Hepatocyte (in vitro differentiated cells): ENCODE measurements around the gene HPX. TPM values are rescaled to one million over a fixed set of nuclear protein-coding genes. Genes with fewer than 3 reads are reported as not detected.
A peak's percentile ranks its signal among the peaks of the same experiment; 100 is the strongest.

Experiments
- DNase-seq: peaks from one replicate; pipeline ENCODE4 v3.0.0-alpha.2; 2016; ENCODE audit warnings: low spot score
- H2AFZ ChIP-seq: fragments of 200-600 bp; sonication (generic); 2 replicates; pipeline ENCODE4 v1.6.0; 2016; ENCODE audit warnings: antibody characterized with exemption, mild to moderate bottlenecking
- H3K27ac ChIP-seq: fragments of 200-600 bp; sonication (generic); 2 replicates; pipeline ENCODE4 v1.5.1; 2016; ENCODE audit warnings: mild to moderate bottlenecking
- H3K27me3 ChIP-seq: fragments of 200-600 bp; sonication (generic); 2 replicates; pipeline ENCODE4 v1.6.1; 2016
- H3K36me3 ChIP-seq: fragments of 200-600 bp; sonication (generic); replicated peaks from 2 replicates; pipeline ENCODE4 v1.5.1; 2016; ENCODE audit warnings: low read depth; ENCODE audit not compliant: insufficient read depth
- H3K4me1 ChIP-seq: fragments of 200-600 bp; sonication (generic); 2 replicates; pipeline ENCODE4 v1.5.1; 2016; ENCODE audit warnings: mild to moderate bottlenecking, moderate library complexity; ENCODE audit not compliant: insufficient read depth
- H3K4me2 ChIP-seq: fragments of 200-600 bp; sonication (generic); 2 replicates; pipeline ENCODE4 v1.6.0; 2016
- H3K4me3 ChIP-seq: fragments of 200-600 bp; sonication (generic); 2 replicates; pipeline ENCODE4 v1.5.1; 2016; ENCODE audit warnings: mild to moderate bottlenecking
- H3K79me2 ChIP-seq: fragments of 200-600 bp; sonication (generic); 2 replicates; pipeline ENCODE4 v1.6.0; 2017; ENCODE audit warnings: mild to moderate bottlenecking
- H3K9me2 ChIP-seq: fragments of 200-600 bp; sonication (generic); replicated peaks from 2 replicates; pipeline ENCODE4 v1.6.0; 2017; ENCODE audit warnings: mild to moderate bottlenecking; ENCODE audit not compliant: insufficient read depth
- H3K9me3 ChIP-seq: fragments of 200-600 bp; sonication (generic); 2 replicates; pipeline ENCODE4 v1.5.1; 2016; ENCODE audit warnings: low read depth, mild to moderate bottlenecking
- H4K20me1 ChIP-seq: fragments of 200-600 bp; sonication (generic); 2 replicates; pipeline ENCODE4 v1.6.0; 2016; ENCODE audit warnings: mild to moderate bottlenecking; ENCODE audit not compliant: insufficient read depth, poor library complexity, severe bottlenecking
- CTCF ChIP-seq: fragments of 200-600 bp; sonication (generic); IDR thresholded peaks from 2 replicates; pipeline ENCODE4 v1.5.1; 2016; ENCODE audit warnings: antibody characterized with exemption, mild to moderate bottlenecking; ENCODE audit not compliant: poor library complexity
- EZH2 ChIP-seq: fragments of 200-600 bp; sonication (generic); IDR thresholded peaks from 2 replicates; pipeline ENCODE4 v1.6.1; 2016; ENCODE audit warnings: antibody characterized with exemption, mild to moderate bottlenecking, borderline replicate concordance
- EZH2phosphoT487 ChIP-seq: fragments of 200-600 bp; sonication (generic); IDR thresholded peaks from one replicate; pipeline ENCODE4 v1.6.1; 2018; ENCODE audit warnings: antibody characterized with exemption, mild to moderate bottlenecking, low read depth, moderate library complexity; ENCODE audit not compliant: unreplicated experiment, severe bottlenecking
- WGBS: methylation state at CpG from one replicate; pipeline ENCODE4 v1.1.6; 2016; ENCODE audit warnings: low lambda C conversion rate; ENCODE audit errors: missing lambda C conversion rate; 5-methylcytosine and 5-hydroxymethylcytosine counted together
- polyA plus RNA-seq: library from polyadenylated mRNA; unstranded; fragments of >200 nt; fragmentation: Nextera tagmentation; extraction: Ambion mirVana; gene quantifications from 2 replicates; pipeline ENCODE4 v1.2.1, GENCODE V29; 2016
- total RNA-seq: library from RNA; depleted of rRNA; stranded (reverse); fragments of >200 nt; gene quantifications from 2 replicates; pipeline ENCODE4 v1.2.3, GENCODE V29; 2014

HPX gene
- total and polyA plus RNA-seq, 2 experiments from 2014 or later: 358 to 361 TPM

- WGBS: 3% methylated on average over 29 of the region's 63 CpGs
- Histone ChIP-seq H4K20me1 (no peaks in the 10 kb centered on the region), H3K27me3 (no peaks in the 10 kb centered on the region), H3K79me2 (peaks cover 13% of the 10 kb centered on the region), H3K9me3 (no peaks in the 10 kb centered on the region), H3K4me2 (peak within 1 kb of the TSS; percentile 82), H3K4me3 (peak within 1 kb of the TSS; percentile 61), H3K36me3 (no peaks in the 10 kb centered on the region), H3K9me2 (no peaks in the 10 kb centered on the region), H3K27ac (peak within 1 kb of the TSS; percentile 91), H3K4me1 (peaks cover 11% of the 10 kb centered on the region), H2AFZ (peak within 1 kb of the TSS; percentile 58)
- DNase-seq: peak; percentile 95
- TF ChIP-seq EZH2 (no peak), CTCF (no peak), EZH2phosphoT487 (no peak)
Measured at GRCh38 chr11:6389905-6390717, 50.7 kb downstream of the HPX start, which contains the start of gene SMPD1. SMPD1 (plus strand) TSS chr11:6390474; CDS start chr11:6390599, 125 bp downstream.

GRCh38 chr11:6388748-6389147 is 52.0 kb downstream of the HPX start:
- H4K20me1 ChIP-seq: no peaks in the 10 kb centered on the region
- no peak for DNase-seq
- peaks cover 13% of the 10 kb centered on the region for H3K79me2 ChIP-seq
- H3K27ac ChIP-seq: peak overlapping the region; percentile 91
- H3K4me3 ChIP-seq: no peak overlapping the region
- H3K9me2 ChIP-seq: no peaks in the 10 kb centered on the region
- H3K27me3 ChIP-seq: no peaks in the 10 kb centered on the region
- no peak overlapping the region for H2AFZ ChIP-seq
- H3K9me3 ChIP-seq: no peaks in the 10 kb centered on the region
- 88% methylated on average over 1 of the region's 1 CpG for WGBS
- H3K36me3 ChIP-seq: no peaks in the 10 kb centered on the region
- TF ChIP-seq CTCF (no peak), EZH2phosphoT487 (no peak), EZH2 (no peak)
- peak overlapping the region; percentile 82 for H3K4me2 ChIP-seq
- peaks cover 11% of the 10 kb centered on the region for H3K4me1 ChIP-seq

DNA sequence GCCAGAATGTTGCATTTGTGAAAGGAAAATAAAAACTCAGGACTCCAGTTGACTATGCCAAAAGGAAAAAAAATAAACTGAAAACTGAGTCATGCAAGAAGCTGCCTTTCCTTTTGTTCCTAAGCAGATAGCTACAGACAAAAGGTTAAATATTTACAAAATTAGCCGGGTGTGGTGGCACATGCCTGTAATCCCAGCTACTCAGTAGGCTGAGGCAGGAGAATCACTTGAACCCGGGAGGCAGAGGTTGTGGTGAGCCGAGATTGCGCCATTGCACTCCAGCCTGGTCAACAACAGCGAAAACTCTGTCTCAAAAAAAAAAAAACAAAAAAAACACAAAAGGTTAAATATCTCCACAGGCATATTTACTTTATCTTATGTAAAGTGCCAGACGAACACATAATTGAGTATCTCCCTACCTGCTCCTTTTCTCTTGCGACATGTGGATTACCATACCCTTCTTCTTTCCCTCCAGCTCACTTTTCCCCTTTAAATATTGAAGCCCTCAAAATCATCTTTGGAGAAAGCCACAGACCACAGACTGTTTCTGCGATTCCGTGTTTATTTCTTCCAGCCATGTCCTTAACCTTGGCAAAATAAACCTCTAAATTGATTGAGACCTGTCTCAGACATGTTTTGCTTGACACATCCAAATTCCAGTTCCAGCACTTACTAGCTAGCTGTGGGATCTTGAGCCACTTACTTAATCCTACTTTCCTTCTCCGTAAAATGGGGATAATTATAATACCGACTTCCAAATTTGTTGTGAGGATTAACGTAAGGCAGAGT is 52.8 kb downstream of the HPX start:
- H3K9me3 ChIP-seq: no peaks in the 10 kb centered on the region

More for the DNA sequence above, 52.8 kb downstream of the HPX start:
- WGBS: 50% methylated on average over 12 of the region's 12 CpGs
- H3K36me3 ChIP-seq: no peaks in the 10 kb centered on the region
- H3K27me3 ChIP-seq: no peaks in the 10 kb centered on the region
- TF ChIP-seq CTCF: no peak
- no peak for TF ChIP-seq EZH2
- TF ChIP-seq EZH2phosphoT487: no peak
- peak overlapping the region; percentile 91 for H3K27ac ChIP-seq
- peak overlapping the region; percentile 67 for H3K4me2 ChIP-seq
- H3K79me2 ChIP-seq: peaks cover 13% of the 10 kb centered on the region
- no peaks in the 10 kb centered on the region for H4K20me1 ChIP-seq
- peaks cover 11% of the 10 kb centered on the region for H3K4me1 ChIP-seq
- H3K9me2 ChIP-seq: no peaks in the 10 kb centered on the region
- DNase-seq: no peak
- peak overlapping the region; percentile 33 for H2AFZ ChIP-seq
- no peak overlapping the region for H3K4me3 ChIP-seq
